Hematopoietic multipotent progenitor cell treated with erythropoietin and hydrocortisone succinate and interleukin-3 and kit ligand, for 6 days (in vitro differentiated cells): Measurements from ENCODE around the gene ISOC2.
"Not testable (repeated sequence)": the region's sequence is repeated elsewhere in the genome, so short reads cannot be mapped to it uniquely, and the experiment has no call there.

ENCODE experiments used
- DNase-seq: peaks from one replicate; pipeline ENCODE4 v3.0.0-alpha.2; 2015

The ISOC2 gene

DNA sequence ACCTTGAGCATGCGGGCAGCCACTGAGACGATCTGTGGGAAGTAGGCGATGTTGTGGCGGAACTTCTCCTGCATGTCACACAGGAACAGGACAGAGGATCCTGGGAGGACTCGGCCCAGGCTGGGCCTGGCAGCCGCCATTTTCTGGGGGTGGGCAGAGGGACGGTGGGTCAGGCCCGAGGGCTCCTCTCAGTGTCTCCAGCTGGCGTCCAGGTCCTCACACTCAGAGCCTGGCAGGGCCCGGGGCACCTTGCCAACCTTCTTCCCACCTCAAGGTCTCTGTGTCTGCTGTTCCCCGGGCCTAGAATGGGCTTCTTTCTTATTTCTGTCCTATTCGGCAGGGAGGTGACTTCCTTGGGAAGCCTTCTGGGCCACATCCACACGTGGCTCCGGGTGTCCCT, 5.1 kb downstream of the ISOC2 start:
- no peak for DNase-seq

DNA sequence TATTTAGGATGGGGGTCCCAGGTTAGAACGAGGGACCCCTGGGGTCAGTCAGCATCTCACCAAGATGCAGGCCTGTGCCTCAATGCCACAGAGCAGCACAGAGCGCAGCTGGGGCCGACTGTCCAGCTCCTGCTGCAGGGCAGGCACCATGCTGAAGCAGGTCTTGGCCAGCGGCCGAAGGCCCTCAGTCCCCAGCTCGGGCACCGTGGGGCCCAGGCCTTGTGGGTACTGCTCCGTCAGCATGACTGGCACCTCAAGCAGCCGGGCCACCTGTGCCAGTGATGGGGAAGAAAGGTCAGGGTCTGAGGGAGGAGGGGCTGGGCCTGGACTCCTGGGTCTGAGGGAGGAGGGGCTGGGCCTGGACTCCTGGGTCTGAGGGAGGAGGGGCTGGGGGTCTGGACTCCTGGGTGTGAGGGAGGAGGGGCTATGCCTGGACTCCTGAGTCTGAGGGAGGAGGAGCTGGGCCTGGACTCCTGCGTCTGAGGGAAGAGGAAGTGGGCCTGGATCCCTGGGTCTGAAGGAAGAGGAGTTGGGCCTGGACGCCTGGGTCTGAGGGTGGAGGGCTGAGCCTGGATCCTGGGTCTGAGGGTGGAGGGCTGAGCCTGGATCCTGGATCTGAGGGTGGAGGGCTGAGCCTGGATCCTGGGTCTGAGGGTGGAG, 5.7 kb downstream of the ISOC2 start:
- no peak for DNase-seq

DNA sequence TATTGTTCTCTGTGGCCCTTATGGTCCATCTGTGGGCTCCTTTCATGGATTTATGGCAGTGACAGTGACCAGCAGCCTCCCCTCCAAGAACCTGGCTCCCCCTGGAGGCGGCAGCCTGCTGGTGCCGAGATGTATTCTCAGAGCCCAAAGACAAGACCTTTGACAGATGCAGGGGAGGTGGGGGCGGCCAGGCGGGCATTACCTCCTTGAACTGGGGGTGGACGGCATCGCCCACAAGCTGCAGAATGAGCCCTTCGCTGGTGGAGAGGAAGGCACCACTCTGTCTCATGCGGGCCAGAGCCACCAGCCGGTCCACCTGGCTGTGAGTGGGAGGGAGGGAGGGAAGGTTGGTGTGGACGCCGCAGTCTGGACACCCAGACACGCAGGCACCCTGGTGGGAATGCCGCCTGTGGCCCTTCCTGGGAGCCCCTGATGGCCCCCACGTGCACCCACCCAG, 6.6 kb downstream of the ISOC2 start:
- peak; percentile 78 for DNase-seq

DNA sequence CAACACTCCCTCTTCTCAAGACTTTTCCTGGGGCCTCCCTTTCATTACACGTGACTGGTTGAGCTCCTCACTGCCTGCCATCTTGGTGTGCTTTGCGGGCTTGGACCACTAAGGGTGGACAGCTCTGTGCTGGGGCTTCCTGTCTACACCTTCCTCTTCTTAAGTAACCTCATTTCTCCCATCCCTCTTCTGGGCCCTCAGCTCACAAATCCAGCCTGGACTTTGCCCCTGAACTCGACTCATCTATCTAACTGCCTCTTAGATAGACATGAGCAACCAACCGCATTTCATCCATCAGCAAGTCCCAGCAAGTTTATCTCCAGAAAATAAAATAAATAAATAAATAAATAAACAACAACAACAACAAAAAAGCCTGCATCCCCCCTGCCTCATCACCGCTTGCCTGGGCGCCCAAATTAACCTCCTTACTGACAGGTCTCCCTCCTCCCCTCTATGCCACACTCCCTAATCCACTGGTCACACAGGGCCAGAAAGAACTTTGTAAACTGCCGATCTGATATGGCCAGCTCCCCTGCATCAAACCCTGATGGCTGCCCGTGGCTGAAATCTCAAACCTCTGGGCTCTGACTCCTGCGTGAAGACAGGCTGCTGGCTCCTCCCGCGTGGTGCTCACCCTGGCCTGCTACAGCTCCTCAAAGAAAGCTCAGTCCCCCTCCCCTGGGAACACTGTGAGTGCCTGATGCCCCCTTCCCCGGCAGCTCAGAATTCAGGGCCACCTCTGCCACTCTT, 7.8 kb downstream of the ISOC2 start:
- DNase-seq: no peak

DNA sequence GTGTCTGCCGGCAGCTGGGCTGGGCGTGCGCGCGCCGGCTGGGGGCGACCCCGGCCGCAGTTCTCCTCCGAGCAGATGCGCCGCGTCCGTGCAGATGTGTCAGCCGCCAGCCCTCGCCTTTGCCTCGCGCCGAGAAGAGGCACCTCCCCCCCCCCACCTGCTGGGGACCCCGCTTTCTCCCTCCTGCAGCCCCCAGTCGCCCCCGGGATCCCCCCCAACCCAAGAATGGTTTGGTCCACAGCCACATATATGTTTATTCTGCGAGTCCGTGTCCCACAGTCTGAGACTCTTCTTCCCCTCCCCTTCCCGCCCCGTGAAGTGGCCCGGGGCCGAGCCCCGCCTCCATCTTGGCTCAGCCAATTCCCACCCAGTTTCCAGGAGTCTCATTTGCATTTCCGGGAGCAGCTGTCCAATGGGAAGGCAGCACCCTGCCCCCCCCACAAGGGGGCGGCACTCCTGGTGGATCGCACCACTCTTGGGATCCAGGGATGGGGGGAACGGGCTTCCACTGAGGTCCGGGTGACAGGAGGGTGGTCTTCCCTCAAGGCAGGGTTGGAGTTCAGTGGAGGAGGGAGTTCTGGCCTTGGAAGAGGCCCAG, 8.6 kb downstream of the ISOC2 start:
- peak; percentile 93 for DNase-seq

DNA sequence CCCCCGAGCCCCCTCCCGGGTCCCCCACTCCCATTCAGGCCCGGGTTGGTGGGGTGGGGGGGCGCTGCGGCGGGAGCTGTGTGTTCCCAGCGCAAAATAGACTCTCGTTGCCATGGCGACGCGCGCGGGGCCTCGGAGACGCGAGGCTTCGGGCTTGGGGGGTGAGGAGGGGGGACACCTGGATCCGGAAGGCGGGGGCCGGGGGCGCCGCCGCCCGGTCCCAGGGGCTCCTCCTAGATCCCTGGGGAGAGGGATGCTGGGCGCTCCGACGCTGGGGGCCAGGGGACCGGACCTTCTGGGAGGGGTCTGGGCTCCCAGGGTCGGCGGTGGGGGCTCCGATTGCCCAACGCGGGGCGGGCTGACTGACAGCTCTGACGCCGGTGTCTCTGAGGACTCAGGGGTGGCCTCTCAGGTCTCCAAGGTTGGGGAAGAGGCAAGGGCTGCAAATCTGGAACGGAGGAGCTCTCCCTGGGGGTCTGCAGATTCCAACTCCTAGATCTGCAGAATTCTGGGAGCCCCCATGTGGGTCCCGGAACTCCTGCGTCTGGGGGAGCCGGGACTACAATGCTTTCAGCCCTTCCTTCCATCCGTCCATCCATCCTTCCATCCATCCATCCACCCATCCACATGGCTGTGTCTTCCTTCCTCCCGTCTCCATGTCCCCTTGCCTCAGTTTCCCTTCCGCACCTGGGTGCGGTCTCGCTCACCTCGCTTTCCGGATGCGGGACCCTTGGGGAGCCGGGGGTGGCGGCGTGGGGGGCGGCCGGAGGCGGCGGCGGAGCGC, 9.3 kb downstream of the ISOC2 start:
- peak; percentile 38 for DNase-seq

DNA sequence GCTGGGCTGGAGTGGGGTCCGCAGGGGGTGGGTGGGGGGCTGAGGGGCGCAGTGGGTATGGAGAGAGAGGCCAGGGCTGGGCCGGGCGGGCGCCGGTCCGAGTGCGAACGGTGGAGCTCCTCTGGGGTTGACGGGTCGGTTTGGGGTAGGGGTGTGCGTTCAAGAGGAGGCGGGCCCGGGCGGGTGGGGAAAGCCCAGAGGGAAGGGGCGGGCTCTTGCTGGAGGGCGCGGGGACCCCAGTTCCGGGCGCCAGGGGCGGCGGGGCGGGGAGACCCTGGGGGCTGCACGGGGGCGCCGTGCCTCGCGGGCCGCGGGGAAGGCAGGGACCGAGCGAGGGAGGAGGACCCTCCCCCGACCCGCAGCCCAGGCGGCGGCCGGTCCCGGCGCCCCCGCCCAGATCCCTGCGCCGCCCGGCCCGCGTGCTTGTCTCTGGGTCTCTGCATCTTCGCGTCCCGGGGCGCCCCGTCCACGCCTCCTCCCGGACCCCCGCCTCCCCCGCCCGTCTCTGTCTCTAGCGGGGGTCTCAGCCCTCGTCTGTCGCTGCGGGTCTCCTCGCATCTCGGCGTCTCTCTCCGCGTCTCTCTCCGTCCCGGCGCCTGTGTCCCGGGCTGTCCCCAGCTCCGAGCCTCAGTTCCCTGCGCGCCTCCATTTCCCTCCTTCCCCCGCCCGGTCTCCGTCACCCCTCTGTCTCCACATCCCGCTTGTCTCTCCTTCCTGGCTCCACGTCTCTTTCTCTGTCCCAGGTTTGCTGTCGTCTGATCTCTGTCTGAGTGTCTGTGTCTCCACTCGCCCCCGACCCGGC, 10.1 kb downstream of the ISOC2 start:
- peak; percentile 42 for DNase-seq

DNA sequence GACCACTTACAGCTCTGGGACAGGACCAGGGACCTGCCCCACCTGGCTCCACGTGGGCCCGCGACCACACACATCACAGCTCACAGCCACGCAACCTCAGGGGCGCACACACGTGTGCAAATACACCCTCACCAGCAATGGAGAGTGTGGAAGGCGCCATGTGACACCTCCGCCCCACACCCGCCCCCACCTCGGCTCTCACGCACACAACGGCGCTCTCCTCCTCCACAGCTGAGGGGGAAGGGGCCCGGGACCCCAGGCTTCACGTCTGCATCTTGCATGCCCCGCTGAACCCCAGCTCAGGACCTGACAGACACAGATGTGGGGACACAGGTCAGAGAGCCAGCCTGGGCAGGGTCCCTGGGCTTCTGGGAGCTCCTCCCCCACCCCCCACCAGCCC, 12.0 kb downstream of the ISOC2 start:
- no peak for DNase-seq

DNA sequence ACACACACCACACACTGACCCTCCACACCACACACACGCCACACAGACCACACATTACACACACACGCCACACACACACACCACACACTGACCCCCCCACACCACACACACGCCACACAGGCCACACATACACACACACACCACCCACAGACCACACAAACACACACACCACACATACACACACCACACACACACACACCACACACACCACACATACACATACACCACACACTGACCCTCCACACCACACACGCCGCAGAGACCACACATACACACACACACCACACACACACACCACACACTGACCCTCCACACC, 13.3 kb downstream of the ISOC2 start:
- not testable (repeated sequence) for DNase-seq

DNA sequence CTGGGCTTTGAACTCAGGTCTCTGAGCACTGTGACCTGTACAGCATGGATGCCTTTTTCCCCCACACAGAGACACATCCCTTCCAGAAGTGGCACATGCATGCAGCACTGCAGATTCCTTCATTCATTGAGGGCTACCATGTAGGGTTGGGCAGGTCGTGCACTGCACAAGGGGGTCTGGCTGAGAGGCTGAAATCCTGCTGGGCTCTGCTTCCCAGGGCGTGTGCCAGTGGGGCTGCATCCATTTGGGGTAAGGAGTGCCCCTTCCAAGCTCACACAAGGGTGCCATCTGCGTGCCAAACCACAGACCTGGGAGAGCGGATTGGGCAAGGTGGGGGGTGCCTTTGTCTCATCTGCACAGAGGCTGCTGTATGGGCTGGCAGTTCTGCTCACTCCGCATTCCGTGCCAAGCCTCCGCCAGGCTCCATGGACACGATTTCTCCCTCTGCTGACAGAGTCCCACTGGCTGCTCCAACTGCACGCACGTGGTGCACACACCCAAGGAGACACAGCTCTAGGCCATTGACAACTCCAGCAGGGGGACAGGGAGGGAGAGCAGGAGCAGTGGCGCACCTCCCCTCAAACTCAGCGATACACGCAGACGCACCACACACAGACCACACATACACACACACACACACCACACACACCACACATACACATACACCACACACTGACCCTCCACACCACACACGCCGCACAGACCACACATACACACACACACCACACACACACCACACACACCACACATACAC, 13.8 kb downstream of the ISOC2 start:
- peak; percentile 88 for DNase-seq

DNA sequence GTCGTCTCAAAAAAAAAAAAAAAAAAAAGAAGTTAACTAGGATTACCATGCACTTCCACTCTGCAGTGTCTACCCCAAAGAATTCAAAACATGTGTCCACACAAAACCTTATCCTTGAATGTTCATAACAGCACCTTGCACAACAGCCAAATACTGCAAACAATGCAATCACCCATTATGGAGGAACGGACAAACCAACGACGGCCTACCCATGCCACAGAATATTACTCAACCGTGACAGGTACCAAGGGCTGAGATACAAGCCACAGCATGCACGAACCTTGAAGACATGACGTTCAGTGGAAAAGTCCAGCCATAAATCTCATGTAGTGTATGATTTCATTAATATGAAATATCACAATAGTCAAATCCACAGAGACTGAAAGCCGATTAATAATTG, 15.4 kb downstream of the ISOC2 start:
- no peak for DNase-seq

DNA sequence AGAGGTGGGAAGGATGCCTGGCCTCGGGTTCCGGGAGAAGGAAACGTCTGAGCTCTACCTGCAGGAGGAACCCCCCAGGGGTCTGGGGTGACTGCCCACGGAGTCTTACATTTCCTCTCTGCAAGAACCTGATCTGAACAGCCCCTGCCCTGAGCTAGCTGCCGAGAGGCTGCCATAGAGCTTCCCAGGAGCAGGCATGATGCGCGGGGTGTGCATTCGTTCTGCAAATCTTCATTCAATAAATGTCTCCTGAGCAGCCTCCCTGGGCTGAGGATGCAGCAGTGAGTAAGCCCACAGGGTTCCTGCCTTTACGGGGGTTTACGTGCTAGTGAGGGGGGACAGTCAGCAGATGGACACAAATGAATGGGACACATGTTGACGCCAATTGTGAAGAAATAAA, 16.8 kb downstream of the ISOC2 start:
- DNase-seq: no peak

DNA sequence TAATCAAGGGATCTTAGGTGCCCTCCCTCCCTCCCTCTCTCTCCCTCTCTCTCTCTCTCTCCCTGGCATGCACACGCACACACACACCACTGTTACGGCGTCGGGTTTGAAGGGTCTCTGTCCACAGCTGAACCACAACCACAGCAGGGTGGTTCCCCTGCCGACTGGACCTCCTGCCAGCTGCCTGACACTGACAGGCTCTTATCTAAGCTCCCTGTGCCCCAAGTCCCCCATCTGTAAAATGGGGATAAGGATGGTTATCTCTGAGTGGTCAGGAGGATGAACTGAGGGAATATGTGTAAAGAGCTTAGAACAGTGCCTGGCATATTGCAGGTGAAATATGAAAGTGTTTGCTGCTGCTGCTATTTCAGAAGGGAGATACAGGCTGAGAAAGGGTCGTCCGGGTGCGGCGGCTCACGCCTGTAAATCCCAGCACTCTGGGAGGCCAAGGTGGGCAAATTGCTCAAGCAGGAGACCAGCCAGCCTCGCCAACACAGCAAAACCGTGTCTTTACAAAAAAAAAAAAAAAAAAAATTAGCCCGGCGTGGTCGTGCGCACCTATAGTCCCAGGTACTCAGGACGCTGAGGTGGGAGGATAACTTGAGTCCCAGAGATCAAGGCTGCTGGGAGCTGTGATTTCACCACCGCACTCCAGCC, 17.5 kb downstream of the ISOC2 start:
- DNase-seq: peak; percentile 97

DNA sequence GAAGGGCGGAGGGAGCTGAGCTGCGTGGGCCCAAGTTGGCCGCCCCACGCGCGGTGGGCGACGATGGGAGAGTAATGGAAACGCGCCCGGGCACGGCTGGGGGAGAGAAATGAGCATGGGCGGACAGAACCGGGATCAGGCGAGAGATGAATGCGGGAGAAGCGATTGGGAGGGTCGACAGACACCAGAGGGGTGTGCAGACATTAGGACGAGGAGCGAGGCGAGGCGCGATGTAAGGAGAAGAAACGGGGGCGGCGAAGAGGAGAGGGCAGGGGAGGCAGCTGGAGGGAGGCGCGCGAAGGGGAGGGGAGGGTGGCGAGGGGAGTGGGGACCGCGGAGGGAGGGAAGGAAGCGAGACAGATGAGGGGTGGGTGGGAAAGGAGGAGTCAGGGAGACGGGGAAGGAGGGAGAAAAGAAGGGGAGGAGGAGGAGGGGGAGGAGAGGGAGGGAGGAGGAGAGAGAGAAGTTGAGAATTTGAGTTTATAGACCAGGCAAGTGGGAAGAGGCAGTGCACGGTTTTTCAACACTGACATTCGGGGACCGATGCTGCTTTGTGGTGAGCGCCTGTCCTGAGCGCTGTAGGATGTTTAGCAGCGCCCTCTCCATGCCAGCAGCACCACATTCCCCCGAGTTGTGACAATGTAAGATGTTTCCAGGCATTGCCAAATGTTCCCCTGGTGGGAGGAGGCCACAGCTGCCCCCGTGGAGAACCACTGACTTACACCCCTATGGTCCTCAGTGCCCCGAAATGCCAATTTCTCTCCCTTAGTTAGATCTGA, 18.2 kb downstream of the ISOC2 start, which contains the start of gene SHISA7:
Gene SHISA7, minus strand, starts transcription at position 256 of the 779 bp plus-strand sequence. CDS start 437 bp downstream, outside the sequence.
- DNase-seq: peak; percentile 84

DNA sequence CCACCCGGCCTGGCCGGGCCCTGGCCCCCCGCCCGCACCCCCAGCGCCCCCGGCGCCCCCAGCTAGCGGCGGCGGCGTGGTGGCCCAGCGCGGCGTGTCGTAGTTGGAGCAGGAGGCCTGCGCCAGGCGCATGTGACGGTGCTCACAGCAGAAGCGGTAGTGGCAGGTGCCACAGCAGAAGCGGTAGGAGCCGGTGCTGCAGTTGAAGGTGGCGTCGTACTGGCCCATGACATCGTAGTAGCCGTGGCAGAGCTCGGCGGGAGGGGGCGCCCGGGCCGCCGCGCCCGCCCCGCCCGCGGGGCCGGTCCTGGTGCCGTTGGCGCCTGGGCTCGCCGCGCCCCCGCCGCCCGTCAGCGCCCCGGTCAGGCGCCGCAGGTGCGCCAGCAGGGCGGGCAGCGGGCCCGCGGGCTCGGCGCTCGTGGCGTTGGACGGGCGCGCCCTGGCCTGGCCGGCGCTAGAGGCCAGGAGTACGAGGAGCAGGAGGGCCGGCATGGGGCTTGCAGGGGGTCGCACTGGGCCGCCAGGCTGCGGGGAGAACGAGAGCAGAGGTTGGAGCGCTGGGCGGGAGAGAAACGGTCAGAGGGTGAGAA, 19.0 kb downstream of the ISOC2 start:
- DNase-seq: peak; percentile 59

DNA sequence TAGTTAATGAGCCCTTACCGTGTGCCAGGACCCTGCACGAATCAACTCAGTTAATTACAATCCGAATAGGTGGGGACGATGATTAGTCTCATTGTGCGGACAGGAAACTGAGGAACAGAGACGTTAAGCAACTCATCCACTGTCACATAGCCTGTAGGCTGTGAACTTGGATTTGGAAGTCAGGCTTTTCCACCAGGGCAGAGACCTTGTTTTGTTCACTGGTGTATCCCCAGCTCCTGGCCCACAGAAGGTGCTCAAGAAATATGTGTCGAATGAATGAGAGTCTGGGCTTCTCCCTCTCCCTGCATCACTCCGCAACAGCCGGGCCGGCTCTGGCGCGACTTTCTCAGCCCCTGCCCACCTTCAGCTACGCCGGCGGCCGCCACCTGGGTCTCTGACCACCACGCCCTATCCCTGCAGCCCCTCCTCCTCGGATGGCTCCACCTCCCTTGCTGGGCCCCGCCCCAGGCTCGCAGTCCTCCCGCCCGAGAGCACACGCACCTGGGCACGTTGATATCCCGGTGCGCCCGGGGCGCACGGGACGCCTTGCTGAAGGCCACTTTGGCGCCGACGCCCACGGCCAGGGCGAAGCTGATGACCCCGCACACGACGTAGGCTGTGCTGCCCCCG, 19.6 kb downstream of the ISOC2 start:
- DNase-seq: peak; percentile 74

DNA sequence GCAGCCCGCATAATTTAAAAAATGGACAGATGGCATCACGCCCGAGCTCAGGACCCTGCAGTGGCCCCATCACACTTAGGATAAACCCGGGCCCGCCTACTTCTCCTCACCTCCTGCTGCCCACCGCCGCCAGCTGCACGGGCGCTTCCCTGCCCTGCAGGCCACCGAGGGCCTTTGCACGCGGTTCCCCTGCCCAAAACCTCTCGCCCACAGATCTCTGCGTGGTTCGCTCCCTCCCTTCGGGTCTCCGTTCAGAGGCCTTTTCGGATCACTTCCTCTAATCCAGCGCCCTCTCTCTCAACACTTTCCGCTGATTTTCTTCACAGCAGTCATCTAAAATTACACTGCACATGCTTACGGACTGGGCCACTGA, 20.1 kb downstream of the ISOC2 start:
- DNase-seq: peak; percentile 60

DNA sequence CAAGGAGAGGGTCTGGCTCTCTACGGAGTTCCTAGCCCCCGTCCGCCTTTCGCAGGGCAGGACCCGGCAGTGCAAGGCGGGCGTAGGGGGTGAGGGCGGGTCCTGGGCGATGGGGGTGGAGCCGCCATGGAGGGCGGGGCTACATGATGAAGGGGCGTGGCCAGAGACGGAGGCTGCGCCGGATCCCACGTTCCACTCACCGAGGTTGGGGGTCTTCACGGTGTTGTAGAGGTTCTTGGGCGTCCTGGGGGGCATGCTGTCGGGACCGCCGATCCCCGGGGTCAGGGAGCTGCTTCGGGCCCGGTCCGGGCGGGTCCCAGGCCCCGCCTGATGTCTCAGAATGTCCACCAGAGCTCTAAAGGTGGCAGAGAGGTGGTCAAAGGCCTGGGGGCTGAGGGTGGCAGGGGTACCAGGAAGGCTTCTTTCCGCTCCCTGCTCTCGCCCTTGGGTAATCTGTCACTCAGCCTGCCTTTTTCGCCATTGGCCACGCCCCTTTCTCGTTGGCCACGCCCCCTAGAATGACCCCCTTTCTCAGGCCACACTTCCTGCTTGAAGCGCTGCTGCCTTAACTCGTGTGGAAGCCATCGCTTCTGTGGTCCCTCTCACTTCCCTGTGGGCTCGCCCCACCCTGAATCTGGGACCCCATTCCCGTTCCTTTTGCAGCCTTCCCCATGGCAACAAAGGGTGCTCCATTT, 20.9 kb downstream of the ISOC2 start:
- DNase-seq: peak; percentile 65

DNA sequence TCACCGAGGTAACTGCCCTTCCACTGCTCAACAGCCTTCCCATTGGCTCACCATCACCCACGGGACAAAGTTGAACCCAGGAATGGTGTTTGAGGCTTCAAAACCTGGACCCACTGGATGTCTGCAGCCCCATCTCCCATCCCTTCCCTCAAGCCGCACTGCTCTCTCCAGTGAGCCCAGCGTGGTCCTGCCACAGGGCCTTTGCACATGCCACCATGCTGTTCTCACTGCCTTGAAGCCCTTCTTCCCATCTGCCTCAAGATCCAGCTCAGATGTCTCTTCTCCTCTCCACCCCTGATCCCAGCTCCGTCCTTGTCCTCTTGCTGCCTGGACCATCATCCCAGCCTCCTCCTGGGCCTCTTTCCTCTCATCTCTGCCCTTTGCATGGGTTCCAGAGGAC, 22.4 kb downstream of the ISOC2 start:
- DNase-seq: no peak
